GM19467 (cell line): ENCODE measurements around the gene ZDHHC6.
"Not testable (repeated sequence)": the region's sequence is repeated elsewhere in the genome, so short reads cannot be mapped to it uniquely, and the experiment has no call there.

Experiments
- ATAC-seq: cut with Tn5 transposase; IDR thresholded peaks from one replicate; pipeline ENCODE4 v1.9.1; 2021; ENCODE audit warnings: mild to moderate bottlenecking, moderate library complexity; ENCODE audit not compliant: unreplicated experiment

Gene ZDHHC6

GRCh38 chr10:112446055-112446854 is 459 bp downstream of the ZDHHC6 start:
- ATAC-seq, result no peak

DNA sequence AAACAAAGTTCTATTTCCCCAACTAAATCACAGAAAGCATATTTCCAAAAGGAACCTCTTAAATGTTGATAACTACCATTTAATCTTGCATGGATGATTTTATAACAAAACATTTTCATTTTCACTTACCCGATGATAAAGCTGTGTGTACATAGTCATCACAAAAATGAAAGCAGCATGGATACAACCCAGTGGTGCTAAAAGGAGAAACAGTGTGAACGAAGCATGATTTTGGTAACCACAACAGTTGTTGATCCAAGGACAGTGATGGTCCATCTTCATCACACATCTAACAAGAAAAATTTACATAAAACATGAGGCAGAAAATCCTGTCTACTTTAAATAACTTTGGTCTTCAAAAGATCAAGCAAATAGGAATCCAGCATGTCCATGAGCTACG is 4.7 kb downstream of the ZDHHC6 start:
- no peak for ATAC-seq

DNA sequence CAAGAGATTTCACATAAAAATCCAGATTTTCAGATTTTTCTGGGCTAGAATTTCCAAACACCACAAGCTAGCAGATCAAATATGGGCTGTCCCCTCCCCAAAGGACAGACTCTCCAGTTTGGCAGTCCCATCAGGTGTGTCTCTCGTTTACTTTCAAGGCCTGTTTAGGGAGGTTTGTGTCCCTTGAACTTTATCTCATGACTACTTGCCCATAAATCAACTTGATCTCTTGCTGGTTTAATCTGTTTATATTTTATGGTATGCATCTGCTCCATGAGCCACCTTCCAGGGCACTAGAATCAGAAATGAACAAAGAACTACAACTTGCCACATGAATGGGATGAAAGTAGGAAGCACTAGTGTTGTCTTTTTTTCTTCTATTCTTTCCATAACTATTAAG is 5.2 kb downstream of the ZDHHC6 start:
- no peak for ATAC-seq

DNA sequence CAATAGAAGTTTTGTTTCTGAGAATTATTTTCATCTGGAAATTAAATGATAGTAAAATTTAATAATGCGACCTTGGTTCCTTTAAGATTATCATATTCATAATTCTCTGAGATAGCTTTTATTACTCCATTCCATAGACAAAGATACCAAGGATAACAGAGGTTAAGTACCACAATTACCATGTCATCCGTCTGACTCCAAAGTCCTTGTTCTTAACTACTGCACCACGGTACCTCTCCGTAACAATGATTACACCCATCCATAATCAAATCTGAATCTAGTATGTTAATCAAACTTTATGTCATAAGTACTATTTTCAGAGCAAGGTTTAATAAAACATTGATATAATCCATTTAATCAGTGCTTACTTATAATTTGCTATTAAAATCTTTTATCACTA is 8.4 kb downstream of the ZDHHC6 start:
- no peak for ATAC-seq

- ATAC-seq, result no peak
Observed at GRCh38 chr10:112434988-112435619, 11.6 kb downstream of the ZDHHC6 start.

DNA sequence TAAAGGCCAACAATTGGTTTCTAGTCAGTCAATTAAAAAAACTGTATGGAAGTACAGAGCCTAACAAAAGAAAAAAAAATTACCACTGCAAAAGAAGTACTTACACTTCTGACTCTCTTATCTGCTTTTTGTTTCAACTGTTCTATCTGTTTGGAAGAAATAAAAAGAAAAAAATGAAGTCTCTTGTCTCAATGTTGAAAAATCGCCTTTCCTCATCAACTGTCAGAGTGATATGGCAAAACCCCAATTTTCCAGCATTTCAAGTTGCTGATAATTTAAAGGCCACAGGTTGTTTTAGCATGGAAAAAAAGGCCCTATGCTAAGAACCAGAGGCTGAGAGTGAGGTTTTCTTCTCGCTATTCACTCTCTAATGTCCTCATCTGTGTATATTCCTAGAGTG is 13.6 kb downstream of the ZDHHC6 start:
- no peak for ATAC-seq

DNA sequence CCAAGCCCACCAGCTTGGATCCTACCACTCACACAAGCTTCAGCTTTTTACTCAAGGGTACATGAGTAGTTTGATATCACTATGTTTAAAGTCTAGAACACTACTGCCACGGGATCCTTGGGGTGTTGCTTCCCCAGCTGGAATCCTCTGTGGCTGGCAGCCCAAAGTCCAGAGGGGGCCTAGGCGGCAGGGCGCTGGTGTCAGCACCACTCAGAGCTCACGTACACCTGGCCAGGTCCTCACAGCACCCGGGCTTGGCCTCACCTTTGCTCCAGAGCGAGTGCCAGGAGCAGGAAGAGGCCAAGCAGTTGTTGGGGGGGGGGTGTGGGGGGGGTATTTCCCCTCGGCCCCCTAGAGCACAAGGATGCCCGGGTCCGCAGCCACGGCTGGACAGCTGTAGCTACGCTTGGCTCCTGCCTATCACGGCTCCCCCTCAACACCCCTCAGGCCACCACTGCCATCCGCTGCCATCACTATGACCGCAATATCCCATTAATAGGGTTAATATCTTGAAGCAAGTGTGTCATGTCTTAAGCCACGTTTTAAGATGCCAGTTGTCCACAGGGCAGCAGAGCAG is 17.0 kb downstream of the ZDHHC6 start:
- no peak for ATAC-seq

GRCh38 chr10:112429147-112429546 is 17.6 kb downstream of the ZDHHC6 start:
- ATAC-seq, result no peak

GRCh38 chr10:112426111-112426510 is 20.6 kb downstream of the ZDHHC6 start:
- ATAC-seq, result no peak

- ATAC-seq, result no peak
Observed at GRCh38 chr10:112424651-112425050, 22.1 kb downstream of the ZDHHC6 start.

- no peak for ATAC-seq
Observed at GRCh38 chr10:112421731-112422130, 25.0 kb downstream of the ZDHHC6 start.

- ATAC-seq, result no peak
Observed at GRCh38 chr10:112412696-112413095, 34.0 kb downstream of the ZDHHC6 start.

- ATAC-seq, result no peak
Observed at GRCh38 chr10:112409755-112410154, 37.0 kb downstream of the ZDHHC6 start.

- ATAC-seq, result no peak
Observed at GRCh38 chr10:112409299-112409698, 37.4 kb downstream of the ZDHHC6 start.

- no peak for ATAC-seq
Observed at GRCh38 chr10:112407696-112408095, 39.0 kb downstream of the ZDHHC6 start.

GRCh38 chr10:112406806-112407205 is 39.9 kb downstream of the ZDHHC6 start:
- not testable (repeated sequence) for ATAC-seq

- ATAC-seq, result no peak
Observed at GRCh38 chr10:112404617-112405016, 42.1 kb downstream of the ZDHHC6 start.

DNA sequence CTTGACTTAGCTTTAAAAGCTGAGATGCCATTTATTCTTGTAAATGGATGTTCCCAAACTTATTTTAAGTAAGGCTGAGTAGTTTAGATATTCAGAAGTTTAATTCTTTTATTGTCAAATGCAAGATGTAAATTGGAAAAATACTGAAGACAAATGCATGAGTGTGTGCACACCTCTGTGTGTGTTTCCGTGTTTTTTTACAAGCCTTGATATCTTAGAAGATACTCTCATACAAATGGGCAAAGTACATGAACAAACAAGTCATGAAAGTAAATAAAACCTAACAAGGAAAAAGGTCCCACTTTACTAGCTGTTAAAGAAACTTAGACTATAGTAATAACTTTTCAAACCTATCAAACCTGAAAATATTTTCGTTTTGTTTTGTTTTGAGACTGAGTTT is 43.8 kb downstream of the ZDHHC6 start:
- ATAC-seq, result no peak

GRCh38 chr10:112397592-112397991 is 49.1 kb downstream of the ZDHHC6 start:
- ATAC-seq, result no peak

DNA sequence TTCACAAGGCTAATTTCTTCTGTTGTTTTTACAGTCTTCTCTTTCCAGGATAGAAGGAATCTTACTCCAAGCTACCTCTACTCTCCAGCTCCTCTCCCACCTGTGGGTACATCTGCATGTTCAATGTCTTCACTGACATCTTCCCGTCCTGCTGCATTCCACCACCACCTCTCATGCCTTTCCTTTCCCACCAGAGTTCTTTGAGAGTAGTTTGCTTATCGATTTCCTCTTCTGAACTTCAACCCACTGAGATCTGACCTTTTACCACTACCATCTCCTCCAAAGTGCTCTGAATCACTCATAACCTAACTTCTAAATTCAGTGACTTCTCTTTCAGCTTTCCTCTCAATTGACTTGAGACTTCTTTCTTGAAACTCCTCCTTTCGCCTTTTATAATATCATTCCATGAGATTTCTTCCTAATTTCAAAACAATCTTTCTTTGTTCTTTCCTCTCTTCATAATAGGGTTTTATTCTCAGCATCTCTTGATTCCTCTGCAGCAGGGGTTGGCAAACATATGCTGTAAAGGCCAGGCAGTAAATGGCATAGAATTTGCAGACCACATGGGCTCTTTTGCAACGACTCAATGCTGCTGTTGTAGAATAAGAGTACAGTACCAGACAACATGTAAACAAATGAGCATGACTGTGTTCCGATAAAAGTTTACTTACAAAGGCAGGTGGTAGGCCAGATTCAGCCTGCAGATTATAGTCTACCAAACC is 50.7 kb downstream of the ZDHHC6 start:
- ATAC-seq, result no peak

GRCh38 chr10:112394475-112394875 is 52.2 kb downstream of the ZDHHC6 start:
- no peak for ATAC-seq

GRCh38 chr10:112393827-112394226 is 52.9 kb downstream of the ZDHHC6 start:
- no peak for ATAC-seq
